ENCODE data around the gene PGD. TPM values are rescaled to one million over a fixed set of nuclear protein-coding genes. Genes with fewer than 3 reads are reported as not detected.

The PGD gene
- total and polyA plus RNA-seq, 10 of the 15 experiments (the other 5 are each of a cell fraction or from before 2014, with no cell fraction given): 108 to 262 (median 171) TPM

GRCh38 chr1:10402729-10403274 lies 3.9 kb downstream of the PGD start:
- TF ChIP-seq BRCA1 (IDR thresholded peaks at IDR 0.05; ENCODE audit: low read depth, low read length) (no peak), ETV6 (conservative IDR thresholded peaks at IDR 0.05 in 1 of 2, IDR thresholded peaks at IDR 0.05 in 1 of 2; ENCODE audit: borderline replicate concordance in 1 of 2, low read depth in 1 of 2) (no peak), HCFC1 (IDR thresholded peaks at IDR 0.05; ENCODE audit: low read length) (no peak)
- Histone ChIP-seq H3K79me2 (ENCODE audit: control insufficient read depth, insufficient read depth, low read length) (peaks cover 19% of the 10 kb centered on the region), H3K4me2 (ENCODE audit: control insufficient read depth, insufficient read depth) (no peak overlapping the region), H3K27ac (ENCODE audit: control insufficient read depth, insufficient read depth) (no peak overlapping the region), H3K36me3 (ENCODE audit: control insufficient read depth in 2 of 2, insufficient read depth in 2 of 2, low read length in 1 of 2) (peaks cover 8 to 20% of the 10 kb centered on the region in 2 experiments; a peak in 3 of 4 replicates), H3K4me3 (no peak overlapping the region), H3K9me3 (replicated peaks; ENCODE audit: control insufficient read depth, insufficient read depth, low read length) (no peaks in the 10 kb centered on the region), H3K27me3 (replicated peaks in 1 of 2; ENCODE audit: control insufficient read depth in 2 of 2, insufficient read depth in 2 of 2, low read length in 1 of 2) (no peaks in the 10 kb centered on the region), H3K9ac (ENCODE audit: control insufficient read depth, insufficient read depth, low read length) (no peak overlapping the region), H2AFZ (ENCODE audit: control insufficient read depth, low read depth, low read length) (no peak overlapping the region), H3K4me1 (ENCODE audit: control insufficient read depth, insufficient read depth, low read length) (peaks cover 6% of the 10 kb centered on the region), H4K20me1 (ENCODE audit: control insufficient read depth, insufficient read depth) (no peaks in the 10 kb centered on the region)
- WGBS (ENCODE audit: insufficient coverage, insufficient replicate concordance, low lambda C conversion rate, missing lambda C conversion rate): 98% methylated on average over 9 of the region's 9 CpGs
- intact Hi-C loops (cut with micrococcal nuclease; ENCODE audit: unreplicated experiment) (no loop called here), in situ Hi-C loops (cut with MboI) (no loop called here)
- no TSS peak for BruUV-seq (replicated peaks)
- FAIRE-seq (no peak), ATAC-seq (no peak), DNase-seq (ENCODE audit: low read depth, low spot score) (no peak)
- ChIA-PET CTCF (no interaction called here), POLR2A (no interaction called here), SMC1A (ENCODE audit: uncharacterized antibody, unreplicated experiment) (no interaction called here), RAD21 (ENCODE audit: unreplicated experiment) (no interaction called here)

GRCh38 chr1:10407201-10407600 lies 8.3 kb downstream of the PGD start:
- H3K4me1 ChIP-seq (ENCODE audit: control insufficient read depth, insufficient read depth, low read length): no peaks in the 10 kb centered on the region
- H3K79me2 ChIP-seq (ENCODE audit: control insufficient read depth, insufficient read depth, low read length): no peaks in the 10 kb centered on the region
- no TSS peak for BruUV-seq (replicated peaks)
- H3K4me2 ChIP-seq (ENCODE audit: control insufficient read depth, insufficient read depth): no peak overlapping the region
- RAD21 ChIA-PET (ENCODE audit: unreplicated experiment): interaction anchor here (0.6 to 1.2 kb wide), 2 partner anchors 19 to 208 kb away, joined by 3 to 5 read pairs; no protein-coding TSS in a partner anchor
- H3K9ac ChIP-seq (ENCODE audit: control insufficient read depth, insufficient read depth, low read length): no peak overlapping the region
- H3K27ac ChIP-seq (ENCODE audit: control insufficient read depth, insufficient read depth): no peak overlapping the region
- H4K20me1 ChIP-seq (ENCODE audit: control insufficient read depth, insufficient read depth): no peaks in the 10 kb centered on the region
- SMC1A ChIA-PET (ENCODE audit: uncharacterized antibody, unreplicated experiment): no interaction called here
- no peak for FAIRE-seq
- WGBS (ENCODE audit: insufficient coverage, insufficient replicate concordance, low lambda C conversion rate, missing lambda C conversion rate): 100% methylated on average over 2 of the region's 2 CpGs
- CTCF ChIA-PET: no interaction called here
- H2AFZ ChIP-seq (ENCODE audit: control insufficient read depth, low read depth, low read length): no peak overlapping the region
- no peaks in the 10 kb centered on the region for H3K27me3 ChIP-seq (replicated peaks in 1 of 2; ENCODE audit: control insufficient read depth in 2 of 2, insufficient read depth in 2 of 2, low read length in 1 of 2)
- no peaks in the 10 kb centered on the region for H3K9me3 ChIP-seq (replicated peaks; ENCODE audit: control insufficient read depth, insufficient read depth, low read length)
- in situ Hi-C loops (cut with MboI): no loop called here
- ATAC-seq: no peak
- H3K36me3 ChIP-seq (ENCODE audit: control insufficient read depth in 2 of 2, insufficient read depth in 2 of 2, low read length in 1 of 2): peaks cover 25 to 37% of the 10 kb centered on the region in 2 experiments
- POLR2A ChIA-PET: interaction anchor here (0.6 kb wide), 1 partner anchor 339 kb away, joined by 3 read pairs; no protein-coding TSS in a partner anchor
- no peak overlapping the region for H3K4me3 ChIP-seq
- no peak for DNase-seq (ENCODE audit: low read depth, low spot score)
- intact Hi-C loops (cut with micrococcal nuclease; ENCODE audit: unreplicated experiment): no loop called here
- TF ChIP-seq RELB (IDR thresholded peaks at IDR 0.05; ENCODE audit: low read depth): no peak
- TF ChIP-seq CBX3 (IDR thresholded peaks at IDR 0.05; ENCODE audit: borderline replicate concordance, low read depth): no peak
- no peak for TF ChIP-seq ZNF217 (IDR thresholded peaks at IDR 0.05)
- TF ChIP-seq STAT1 (conservative IDR thresholded peaks at IDR 0.05): no peak
- TF ChIP-seq ZNF592 (IDR thresholded peaks at IDR 0.05): no peak
- TF ChIP-seq SREBF1 (IDR thresholded peaks at IDR 0.05; ENCODE audit: low read length): no peak
- TF ChIP-seq TAF1 (IDR thresholded peaks at IDR 0.05; ENCODE audit: borderline replicate concordance, low read depth, low read length): no peak
- no peak for TF ChIP-seq IKZF1 (conservative IDR thresholded peaks at IDR 0.05)

Data from GM12878 (cell line).